Measurements from ENCODE around the gene ITPR1.

ITPR1 gene

DNA sequence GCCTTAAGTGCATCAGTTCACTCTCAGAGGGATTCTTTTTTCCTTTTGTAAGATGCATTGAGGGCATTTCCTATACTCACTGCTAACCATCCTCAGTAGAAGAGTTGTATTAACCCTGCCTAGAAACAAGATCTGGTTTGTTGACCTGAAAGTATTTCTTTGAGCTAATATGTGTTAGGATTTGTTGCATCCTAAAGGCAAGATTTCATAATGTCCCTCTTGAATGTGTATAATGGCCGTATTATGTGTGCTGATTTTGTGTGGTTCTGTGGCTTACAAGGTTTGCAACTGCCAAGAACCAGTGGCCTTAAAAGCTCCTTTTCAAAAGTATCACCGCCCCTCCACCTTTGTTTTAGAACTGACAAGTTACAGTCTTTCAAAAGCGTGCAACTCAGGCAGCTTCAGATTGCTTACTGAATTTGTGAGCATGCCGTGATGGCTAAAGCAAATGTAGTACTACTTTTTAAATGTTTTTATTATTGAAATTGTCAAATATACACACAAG, 304.1 kb downstream of the ITPR1 start:
- DNase-seq: no peak

DNA sequence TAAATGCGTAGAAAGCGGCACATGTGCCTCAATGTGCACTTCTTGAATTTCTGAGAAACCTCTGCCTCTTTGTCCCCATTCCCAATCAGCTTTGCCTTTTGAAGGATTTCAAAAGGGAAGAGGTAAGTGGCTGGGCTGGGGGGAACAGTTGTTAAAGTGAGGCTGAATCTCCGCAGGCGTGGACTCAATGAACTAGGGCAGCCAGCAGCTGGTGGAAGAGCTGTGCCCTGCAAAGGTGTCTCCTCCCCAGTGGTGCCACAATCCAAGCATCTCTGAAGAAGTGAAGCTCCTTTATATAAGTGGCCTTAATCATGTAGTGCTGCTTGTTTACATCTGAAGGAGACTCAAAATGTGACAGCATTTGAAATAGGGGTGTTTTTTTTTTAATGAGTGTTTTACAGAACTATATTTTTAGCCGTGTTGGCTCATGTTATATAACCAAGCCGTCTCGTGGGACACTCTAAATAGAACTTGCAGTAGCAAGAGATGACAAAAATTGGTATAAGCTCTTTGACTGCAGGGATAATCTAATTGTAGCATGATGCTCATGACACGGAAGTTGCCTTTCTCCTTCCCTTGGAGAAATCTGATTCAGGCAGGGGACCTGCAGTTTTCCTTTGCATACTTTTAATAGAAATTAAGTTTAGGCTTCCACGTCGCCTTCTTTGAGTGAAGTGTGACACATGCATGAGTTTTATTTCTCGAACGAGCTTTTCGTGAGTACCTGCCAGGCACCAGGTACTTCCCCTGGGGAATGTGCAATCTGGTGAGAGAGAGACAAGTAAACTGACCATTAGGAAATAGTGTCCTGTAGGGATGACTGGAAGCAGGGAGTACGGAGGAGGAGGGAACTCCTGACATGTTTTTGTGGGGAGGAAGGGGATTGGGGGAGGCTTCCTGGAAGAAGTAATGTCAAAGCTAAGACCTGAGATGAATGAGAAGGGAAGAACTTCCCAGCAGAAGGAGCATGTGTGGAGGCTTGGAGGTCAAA, 306.4 kb downstream of the ITPR1 start:
- no peak for DNase-seq

DNA sequence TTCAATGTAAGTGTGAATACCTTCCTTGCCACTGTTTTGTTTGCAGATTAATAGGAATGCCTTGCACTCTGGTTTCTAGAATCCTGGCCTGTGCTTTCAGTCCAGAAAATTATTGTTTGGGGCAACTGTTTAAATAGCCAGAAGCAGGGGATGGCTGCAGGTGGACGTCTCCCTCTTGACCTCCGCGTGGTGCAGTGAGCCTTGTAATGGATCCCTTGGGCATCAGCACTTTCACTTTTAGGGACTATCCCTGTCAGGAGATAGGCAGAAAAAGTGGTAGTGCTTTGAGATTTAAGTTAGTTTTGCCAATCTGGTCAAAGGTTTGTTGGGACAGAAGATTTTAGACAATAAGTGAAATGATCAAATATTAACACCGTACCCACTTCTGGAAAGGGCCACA, 307.4 kb downstream of the ITPR1 start:
- DNase-seq: no peak

DNA sequence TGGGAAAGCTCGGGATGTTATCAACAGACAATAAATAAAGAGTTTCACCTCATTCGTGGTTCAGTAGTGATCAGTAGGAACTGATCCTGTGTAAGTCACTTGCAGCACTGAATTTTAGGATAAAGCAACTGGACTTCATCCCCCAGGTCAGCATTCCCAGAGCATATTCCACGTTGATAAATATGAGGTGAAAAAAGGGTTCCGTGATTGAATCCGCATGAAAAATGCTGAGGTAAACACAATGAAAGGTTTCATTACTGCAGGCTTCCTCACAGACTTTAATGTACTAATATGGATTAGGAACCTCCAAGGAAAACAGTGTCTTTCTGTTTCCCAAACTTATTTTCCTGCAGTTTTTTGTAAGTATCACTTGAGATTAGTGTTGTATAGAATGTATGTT, 308.7 kb downstream of the ITPR1 start:
- no peak for DNase-seq

DNA sequence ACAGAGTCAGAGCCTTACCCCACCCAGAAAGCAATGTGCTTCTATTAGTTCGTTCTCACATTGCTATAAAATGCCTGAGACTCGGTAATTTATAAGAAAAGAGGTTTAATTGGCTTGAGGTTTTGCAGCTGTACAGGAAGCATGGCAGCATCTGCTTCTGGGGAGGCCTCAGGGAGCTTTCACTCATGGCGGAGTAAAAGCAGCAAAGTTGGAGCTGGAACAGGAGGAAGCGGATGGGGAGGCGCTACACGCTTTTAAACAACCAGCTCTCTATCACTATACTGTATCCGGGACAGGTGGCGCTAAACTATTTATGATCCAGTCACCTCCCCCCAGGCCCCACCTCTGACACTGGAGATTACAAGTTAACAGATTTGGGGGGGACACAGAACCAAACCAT, 309.8 kb downstream of the ITPR1 start:
- DNase-seq: no peak

DNA sequence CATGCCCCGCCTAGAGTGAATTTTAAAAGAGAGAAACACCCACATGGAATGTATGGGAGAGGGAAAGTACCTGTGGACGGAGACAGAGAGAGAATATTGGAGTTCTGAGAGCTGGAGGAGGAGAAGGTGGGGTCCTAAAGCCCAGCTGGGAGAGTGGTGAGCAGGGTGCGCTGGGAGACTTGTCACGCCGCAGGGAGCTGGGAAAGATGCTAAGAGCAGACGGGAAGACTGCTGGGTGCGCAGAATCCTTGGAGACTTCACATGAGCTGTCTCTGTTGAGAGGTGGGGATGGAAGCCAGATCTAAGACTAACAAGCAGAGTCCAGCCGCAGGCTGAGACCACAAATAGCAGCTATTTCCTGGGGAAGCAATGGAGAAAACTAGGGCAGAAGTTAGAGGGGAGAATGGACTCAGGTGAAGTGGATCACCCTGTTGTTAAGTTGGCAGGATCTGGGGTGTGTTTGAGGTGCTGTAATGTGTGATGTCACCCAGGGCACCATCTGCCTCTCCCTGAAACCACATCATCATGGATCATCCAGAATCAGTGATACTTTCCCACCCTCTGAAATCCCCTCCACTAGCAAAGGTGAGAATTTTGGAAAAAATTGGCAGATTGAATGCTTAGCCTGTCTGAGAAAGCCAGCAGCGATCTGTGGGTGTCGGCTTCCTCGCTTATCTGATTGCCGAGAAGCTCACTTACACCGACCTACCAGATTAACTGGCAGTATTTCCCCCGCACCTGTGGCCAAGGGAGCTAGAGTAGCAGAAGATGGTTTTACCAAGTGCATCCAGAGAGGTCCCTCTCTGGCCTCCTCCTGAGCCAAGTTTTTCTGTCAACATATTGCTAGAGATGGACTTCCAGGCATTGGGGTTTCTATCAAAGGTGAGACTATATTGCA, 311.3 kb downstream of the ITPR1 start:
- DNase-seq: no peak

DNA sequence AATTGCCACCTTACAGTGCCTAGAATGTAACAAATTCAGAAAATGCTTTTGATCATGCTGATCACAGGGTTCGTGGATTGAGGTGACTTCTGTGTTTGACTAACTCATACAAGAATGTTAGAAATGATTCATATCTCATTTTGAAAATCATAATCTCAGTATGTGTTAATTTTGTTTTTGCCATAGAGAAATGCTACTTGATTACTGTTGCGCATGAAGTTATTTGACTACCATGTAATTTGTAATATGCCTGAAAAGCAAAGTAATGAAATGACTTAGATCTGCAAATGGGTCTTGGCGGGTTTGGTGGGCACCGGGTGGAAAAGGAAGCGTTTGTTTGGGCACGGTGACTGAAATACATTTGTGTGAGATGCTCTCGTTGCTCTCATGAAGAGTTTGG, 312.5 kb downstream of the ITPR1 start:
- no peak for DNase-seq

DNA sequence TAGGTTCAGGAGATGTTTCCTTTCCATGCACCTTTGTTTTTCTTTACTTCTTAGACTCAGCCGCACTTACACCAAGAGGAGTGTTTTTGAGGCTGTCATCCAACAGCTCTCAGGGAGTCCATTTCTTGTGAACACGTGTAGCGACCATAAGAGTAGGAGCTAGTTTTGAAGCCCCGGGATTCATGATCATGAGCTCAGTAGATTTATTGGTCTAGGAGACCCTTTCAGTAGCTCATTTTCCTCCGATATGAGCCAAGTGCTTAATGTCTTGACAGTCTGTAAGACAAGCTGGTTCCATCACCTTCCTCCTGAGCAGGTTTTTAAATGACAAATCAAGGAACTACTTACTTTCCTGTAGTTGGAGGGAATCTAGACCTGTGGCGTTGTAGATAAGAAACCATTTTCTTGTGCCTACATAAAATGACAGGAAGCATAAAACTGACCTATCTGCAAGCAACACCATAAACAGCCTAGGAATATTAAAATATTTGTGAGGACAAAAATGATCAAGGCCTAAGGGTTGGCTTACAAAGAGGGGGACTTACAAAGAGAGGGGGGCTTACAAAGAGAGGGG, 313.5 kb downstream of the ITPR1 start:
- no peak for DNase-seq

DNA sequence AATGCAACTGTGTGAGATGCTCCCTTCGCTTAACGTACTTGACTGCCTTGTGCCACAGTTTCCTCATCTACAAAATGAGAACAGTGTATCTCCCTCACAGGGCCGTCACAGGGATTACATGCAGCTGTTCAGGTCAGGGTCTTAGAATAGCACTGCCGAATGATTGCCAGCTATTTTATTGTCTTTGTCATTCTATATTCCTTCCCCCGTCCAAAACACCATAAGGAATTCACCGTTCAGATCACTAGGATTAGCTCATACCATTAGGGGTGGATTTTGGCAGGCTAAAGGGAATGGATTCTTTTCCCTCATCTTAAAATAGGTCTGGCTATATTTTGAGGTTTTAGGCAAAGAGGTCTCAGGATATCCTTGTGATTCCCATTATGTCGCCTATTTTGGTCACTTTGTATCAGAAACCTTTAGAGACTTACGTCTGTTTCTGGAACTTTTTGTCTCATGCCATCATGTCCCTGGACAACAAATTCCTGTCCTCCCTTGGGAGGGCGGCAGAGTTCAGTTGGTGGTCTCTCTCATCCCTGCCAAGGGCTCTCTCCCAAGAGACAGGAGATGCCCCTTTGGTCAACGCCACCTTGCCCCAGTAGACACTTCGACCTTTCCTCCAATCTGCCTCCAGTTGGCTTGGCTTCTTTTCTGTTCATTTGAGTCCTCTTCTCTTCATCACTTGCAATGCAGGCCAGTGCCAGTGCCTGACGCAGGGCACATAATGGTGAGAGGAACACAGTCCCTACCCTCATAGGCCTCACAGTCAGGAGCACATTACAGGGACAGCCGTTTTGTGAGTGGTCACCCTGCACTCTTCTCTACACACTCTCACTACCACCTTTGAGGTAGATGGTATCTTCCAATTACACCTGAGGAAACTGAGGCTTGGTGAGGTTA, 314.5 kb downstream of the ITPR1 start:
- no peak for DNase-seq

DNA sequence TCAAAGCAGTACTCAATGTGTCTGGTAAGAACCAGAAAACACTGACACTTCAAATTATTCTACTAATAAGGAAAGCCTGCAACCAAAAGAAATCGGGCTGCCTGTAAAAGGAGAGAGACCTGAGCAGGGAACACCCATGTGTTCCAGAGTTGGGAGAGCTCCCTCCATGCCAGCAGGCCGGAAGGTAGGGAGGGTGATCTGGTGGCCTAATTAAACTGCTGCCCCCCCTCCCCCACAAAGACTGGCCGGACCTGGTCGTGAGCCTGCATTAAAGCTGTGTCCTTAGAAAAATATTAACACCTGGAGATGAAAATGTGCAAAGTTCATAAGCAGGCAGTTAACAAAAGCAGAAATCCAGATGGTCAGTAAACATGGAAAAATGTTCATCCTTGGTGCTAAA, 315.5 kb downstream of the ITPR1 start:
- DNase-seq: no peak

DNA sequence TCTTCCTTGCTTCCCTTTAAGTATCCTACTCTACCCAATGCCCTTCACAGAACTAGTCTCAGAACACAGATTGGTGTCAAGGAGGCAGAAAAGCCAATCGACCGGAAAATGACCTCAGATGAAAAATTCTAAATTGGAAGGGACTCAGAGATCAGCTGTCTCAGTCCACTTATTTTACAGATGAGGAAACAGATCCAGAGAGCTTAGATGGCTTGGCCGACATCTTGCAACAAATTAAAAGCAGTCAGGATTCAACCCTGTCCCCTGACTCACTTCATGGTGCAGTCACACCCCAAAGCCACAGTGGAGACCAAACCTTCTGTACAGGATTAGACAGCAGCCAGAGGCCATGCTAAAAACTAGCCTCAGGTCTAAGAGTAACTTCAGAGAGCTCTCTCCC, 316.8 kb downstream of the ITPR1 start:
- no peak for DNase-seq

DNA sequence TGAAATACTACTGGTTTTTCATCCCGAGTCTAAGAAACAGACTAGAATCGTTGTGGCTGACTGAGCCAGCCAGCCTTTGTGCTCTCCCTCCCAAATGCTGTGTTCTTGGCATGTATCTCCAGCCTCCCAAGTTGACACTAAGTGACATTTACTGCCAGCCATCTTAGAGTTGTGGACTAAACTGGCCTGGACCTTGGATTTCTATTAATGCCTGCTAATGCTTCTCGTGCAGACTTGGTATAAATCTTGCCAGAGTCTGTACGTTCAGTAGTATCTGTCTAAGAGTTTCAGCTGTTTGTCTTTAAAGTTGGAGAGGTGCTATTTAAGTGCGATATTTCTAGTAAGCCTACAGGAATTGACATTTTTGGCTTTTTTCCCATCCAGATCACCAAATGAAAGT, 319.4 kb downstream of the ITPR1 start:
- no peak for DNase-seq

DNA sequence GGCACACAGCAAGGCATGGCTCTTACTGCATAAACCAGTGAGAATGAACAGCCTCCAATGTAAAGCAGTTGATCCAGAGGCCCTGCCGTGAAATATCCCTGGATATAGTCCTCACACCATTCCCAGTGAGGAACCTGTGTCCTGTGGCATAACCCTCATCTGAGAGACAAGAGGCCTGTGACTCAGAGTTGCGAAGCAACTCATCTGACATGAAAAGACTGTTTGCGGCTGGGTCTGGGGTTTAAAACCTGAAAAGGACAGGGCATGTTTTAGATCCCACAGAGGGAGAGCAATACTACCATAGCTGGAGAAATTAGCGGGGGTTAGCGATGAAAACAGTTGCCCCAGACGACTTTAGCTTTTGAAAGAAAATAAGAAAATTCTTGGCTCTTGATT, 320.8 kb downstream of the ITPR1 start:
- DNase-seq: no peak

DNA sequence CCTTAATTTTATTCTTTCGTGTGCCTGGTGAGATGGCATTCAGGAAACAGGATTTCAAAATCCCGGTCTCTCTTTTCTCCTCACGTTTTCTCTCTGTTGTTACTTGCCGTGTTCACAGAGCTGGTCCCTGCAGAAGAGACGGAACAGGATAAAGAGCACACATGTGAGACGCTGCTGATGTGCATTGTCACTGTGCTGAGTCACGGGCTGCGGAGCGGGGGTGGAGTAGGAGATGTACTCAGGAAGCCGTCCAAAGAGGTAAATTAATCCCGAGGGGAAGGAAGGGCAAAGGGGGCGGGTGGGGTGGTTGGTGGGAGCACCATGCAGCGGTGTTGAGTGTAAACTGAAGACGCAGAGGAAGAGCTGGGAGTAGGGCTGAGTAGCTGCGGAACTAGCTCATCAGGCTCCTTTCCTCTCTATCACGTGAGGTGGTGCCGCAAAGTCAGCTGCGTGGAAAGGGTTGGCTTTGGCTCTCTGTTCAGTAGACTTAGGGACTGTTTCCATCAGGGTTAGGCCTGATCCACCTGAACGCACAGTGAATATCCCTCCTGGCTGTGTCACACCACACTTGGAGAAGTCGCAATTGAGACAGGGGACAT, 321.3 kb downstream of the ITPR1 start:
- no peak for DNase-seq

DNA sequence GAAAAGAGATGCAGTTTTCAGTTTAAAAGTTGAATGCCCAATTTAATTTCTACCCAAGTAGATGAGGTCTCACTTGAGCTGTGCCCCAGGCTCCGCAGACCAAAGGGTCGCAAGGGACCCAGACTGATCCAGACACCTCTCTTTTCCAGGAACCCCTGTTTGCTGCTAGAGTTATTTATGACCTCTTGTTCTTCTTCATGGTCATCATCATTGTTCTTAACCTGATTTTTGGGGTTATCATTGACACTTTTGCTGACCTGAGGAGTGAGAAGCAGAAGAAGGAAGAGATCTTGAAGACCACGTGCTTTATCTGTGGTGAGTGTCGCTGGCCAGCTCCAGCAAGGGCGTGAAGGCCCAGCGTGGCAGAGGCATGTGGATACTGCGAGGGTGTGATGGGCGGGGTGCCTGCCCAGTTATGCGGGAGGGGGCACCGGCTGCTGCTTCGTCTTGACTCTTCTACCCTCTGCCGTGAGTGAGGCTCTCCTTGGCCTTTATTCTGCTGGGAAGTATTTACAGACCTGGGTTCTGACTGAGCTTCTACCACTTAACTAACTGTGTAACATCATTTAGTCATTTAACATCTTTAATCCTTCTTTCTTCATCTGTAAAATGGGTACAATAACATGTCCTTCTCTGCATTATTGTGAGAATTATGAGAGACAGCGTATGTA, 321.9 kb downstream of the ITPR1 start:
- DNase-seq: no peak

DNA sequence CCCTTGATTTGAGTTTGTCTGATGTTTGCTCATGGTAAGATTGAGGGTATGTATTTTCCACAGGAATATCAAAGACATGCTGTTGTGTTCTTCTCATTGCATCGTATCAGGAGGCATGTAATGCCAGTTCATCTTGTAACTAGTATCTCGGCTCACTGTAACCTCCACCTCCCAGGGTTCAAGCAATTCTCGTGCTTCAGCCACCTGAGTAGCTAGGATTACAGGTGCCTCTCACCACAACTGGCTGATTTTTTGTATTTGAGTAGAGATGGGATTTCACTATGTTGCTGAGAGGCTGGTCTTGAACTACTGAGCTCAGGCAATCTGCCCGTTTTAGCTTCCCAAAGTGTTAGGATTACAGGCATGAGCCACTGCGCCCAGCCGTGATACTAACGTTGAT, 323.2 kb downstream of the ITPR1 start:
- no peak for DNase-seq

DNA sequence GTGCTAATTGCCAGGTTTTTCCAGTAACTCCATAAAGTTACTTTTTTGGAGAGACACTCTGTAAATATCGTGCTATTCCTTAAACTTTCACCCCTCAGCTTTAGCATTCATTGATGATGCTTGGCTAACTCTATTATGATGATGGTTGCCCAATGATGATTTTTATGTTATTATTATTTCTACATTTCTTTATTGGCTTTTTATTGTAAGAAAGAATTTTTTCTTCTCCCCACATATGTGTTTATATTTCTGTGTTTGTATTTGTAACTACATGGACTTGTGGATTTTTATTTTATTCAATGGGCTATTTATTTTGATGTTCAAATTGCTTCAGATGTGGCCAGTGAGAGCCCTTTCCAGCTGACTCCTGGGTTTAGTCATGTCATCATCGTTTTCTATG, 323.6 kb downstream of the ITPR1 start:
- DNase-seq: no peak

DNA sequence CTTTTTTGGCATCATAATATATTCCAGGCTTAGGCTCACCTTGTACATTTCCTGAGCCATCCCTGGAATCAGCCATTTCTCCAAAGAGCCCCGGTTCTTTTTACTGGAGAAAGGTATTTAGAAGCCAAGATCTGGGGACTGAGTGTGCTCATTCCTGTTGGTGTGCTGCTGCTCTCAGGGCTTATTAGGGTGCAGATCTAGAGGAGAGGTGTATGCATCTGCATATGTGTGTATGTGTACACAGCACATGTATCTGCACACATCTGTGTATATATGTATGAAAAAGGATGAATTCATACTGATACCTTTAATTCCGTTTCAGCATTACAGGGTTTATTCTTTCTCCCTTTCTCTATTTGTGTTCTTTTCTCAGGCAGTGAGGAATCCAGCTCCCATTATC, 324.0 kb downstream of the ITPR1 start:
- no peak for DNase-seq

DNA sequence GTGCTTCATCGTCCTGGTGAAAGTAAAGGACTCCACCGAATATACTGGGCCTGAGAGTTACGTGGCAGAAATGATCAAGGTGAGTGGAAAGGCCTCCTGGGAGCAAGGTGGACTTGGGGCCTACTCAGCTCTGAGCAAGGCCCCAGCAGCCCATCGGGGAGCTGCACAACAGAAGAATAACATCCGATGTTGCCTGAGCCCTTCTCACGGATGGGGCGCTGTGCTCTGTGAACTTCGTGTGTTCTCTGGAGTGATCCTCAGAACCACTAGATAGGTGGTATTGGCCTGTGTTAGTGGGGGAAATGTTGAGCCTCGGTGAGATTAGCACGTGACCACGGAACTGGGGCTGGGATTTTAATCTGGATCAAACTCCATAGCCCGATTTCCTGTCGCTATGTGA, 325.0 kb downstream of the ITPR1 start:
- DNase-seq: no peak

DNA sequence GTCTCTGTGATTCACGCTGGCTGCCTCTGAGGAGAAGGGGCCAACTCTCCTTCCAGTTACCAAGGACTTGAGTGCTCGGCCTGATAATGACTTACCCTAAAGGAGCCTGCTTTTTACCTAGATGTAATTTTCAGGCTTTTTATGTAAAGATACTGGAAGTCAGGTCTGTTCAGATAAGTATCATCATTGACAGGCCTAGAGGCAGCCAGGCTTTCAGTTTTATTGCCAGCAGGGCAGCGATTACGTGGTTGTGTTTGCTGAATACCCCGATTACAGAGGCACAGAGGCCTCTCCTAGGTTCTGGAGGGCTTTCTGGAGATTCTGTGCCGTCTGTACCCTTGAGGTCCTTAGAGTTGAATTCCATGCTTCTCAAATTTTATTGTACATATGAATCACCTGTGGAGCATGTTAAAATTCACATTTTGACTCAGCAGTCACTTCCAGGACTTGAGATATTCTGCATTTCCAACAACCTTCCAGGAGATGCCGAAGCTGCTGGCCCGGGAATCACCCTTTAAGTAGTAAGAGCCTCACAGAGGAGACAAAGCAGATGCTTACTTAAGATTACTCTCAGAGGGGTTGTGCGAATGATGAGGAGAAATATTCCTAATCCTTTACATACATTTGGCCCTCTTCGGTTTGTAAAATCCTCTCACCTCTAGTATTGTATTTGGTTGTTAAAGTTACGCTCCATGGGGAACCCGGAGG, 326.0 kb downstream of the ITPR1 start:
- DNase-seq: no peak

DNA sequence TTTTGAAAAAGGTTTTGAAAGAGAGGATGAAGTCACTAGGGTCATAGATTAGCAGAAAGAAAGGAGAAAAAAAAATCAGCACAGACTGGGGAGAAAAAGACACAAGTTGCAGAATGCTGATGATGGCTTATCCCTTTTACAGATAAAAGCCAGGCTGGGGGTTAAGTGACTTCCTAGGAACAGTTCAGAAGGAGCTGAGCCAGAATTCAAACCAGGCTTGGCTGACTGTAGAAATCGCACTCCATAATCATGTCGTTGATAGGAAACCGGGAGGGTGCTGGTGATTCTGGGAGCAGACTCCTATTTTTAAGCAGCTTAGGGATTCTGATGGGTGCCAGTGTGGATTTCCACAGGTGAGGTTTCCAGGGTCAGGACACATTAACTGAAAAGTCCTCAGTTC, 326.6 kb downstream of the ITPR1 start:
- DNase-seq: no peak

All from NCI-H226 (cell line).